Measurements from ENCODE around the gene CCDC60.
A peak's percentile ranks its signal among the peaks of the same experiment; 100 is the strongest.

Gene CCDC60

GRCh38 chr12:119299130-119299529, 35.4 kb upstream of the CCDC60 start:
- no peaks in the 10 kb centered on the region for H3K4me1 ChIP-seq (ENCODE audit: control insufficient read depth, low read depth, low read length)
- no peak overlapping the region for H2BK15ac ChIP-seq (replicated peaks; ENCODE audit: low read depth)
- H3K79me1 ChIP-seq (ENCODE audit: low read length) = no peaks in the 10 kb centered on the region
- H3K56ac ChIP-seq (ENCODE audit: low read length) = no peak overlapping the region
- no peaks in the 10 kb centered on the region for H3K79me2 ChIP-seq (ENCODE audit: control insufficient read depth, insufficient read depth, low read length)
- H2BK120ac ChIP-seq (ENCODE audit: low read depth, low read length) = no peak overlapping the region
- H3K4me2 ChIP-seq (ENCODE audit: low read length) = no peak overlapping the region
- H3K27me3 ChIP-seq (ENCODE audit: insufficient read depth, low read length, poor library complexity) = no peaks in the 10 kb centered on the region
- no peak overlapping the region for H2BK5ac ChIP-seq (ENCODE audit: low read length)
- no peak overlapping the region for H3K4me3 ChIP-seq (ENCODE audit: low read length)
- no peak overlapping the region for H3K9ac ChIP-seq (ENCODE audit: low read length)
- H3K18ac ChIP-seq (ENCODE audit: low read length) = no peak overlapping the region
- no peaks in the 10 kb centered on the region for H3K36me3 ChIP-seq (ENCODE audit: control insufficient read depth, insufficient read depth, low read length)
- H3K27ac ChIP-seq (ENCODE audit: low read depth, low read length) = no peak overlapping the region
- DNase-seq = no peak
- H2AK5ac ChIP-seq (ENCODE audit: low read length) = no peak overlapping the region
- H3K4ac ChIP-seq (ENCODE audit: low read depth, low read length) = no peak overlapping the region
- H4K5ac ChIP-seq (ENCODE audit: low read length) = no peak overlapping the region
- H4K8ac ChIP-seq (ENCODE audit: low read depth, low read length) = no peak overlapping the region
- H3K23ac ChIP-seq (ENCODE audit: low read length) = no peak overlapping the region

GRCh38 chr12:119301379-119301778, 33.1 kb upstream of the CCDC60 start:
- no peak overlapping the region for H3K4me2 ChIP-seq (ENCODE audit: low read length)
- H3K4me3 ChIP-seq (ENCODE audit: low read length) = no peak overlapping the region
- no peaks in the 10 kb centered on the region for H3K36me3 ChIP-seq (ENCODE audit: control insufficient read depth, insufficient read depth, low read length)
- no peak overlapping the region for H2BK15ac ChIP-seq (replicated peaks; ENCODE audit: low read depth)
- no CpG with 5 or more reads among the region's 9 CpGs for WGBS (ENCODE audit: extremely low coverage, insufficient coverage, low lambda C conversion rate)
- no peak overlapping the region for H2AK5ac ChIP-seq (ENCODE audit: low read length)
- H2BK5ac ChIP-seq (ENCODE audit: low read length) = no peak overlapping the region
- H3K79me2 ChIP-seq (ENCODE audit: control insufficient read depth, insufficient read depth, low read length) = no peaks in the 10 kb centered on the region
- H3K79me1 ChIP-seq (ENCODE audit: low read length) = no peaks in the 10 kb centered on the region
- no peak overlapping the region for H3K18ac ChIP-seq (ENCODE audit: low read length)
- no peak overlapping the region for H3K9ac ChIP-seq (ENCODE audit: low read length)
- H3K4ac ChIP-seq (ENCODE audit: low read depth, low read length) = no peak overlapping the region
- H4K5ac ChIP-seq (ENCODE audit: low read length) = no peak overlapping the region
- H3K27ac ChIP-seq (ENCODE audit: low read depth, low read length) = no peak overlapping the region
- no peak overlapping the region for H4K8ac ChIP-seq (ENCODE audit: low read depth, low read length)
- no peak for DNase-seq
- no peak overlapping the region for H3K23ac ChIP-seq (ENCODE audit: low read length)
- no peaks in the 10 kb centered on the region for H3K4me1 ChIP-seq (ENCODE audit: control insufficient read depth, low read depth, low read length)
- H3K27me3 ChIP-seq (ENCODE audit: insufficient read depth, low read length, poor library complexity) = no peaks in the 10 kb centered on the region
- H3K56ac ChIP-seq (ENCODE audit: low read length) = no peak overlapping the region
- H2BK120ac ChIP-seq (ENCODE audit: low read depth, low read length) = no peak overlapping the region

- Histone ChIP-seq H2AK5ac (ENCODE audit: low read length) (no peak overlapping the region), H4K5ac (ENCODE audit: low read length) (no peak overlapping the region), H2BK120ac (ENCODE audit: low read depth, low read length) (no peak overlapping the region), H3K79me1 (ENCODE audit: low read length) (no peaks in the 10 kb centered on the region), H3K4me1 (ENCODE audit: control insufficient read depth, low read depth, low read length) (no peaks in the 10 kb centered on the region), H2BK15ac (replicated peaks; ENCODE audit: low read depth) (no peak overlapping the region), H3K4me3 (ENCODE audit: low read length) (no peak overlapping the region), H3K4me2 (ENCODE audit: low read length) (no peak overlapping the region), H3K18ac (ENCODE audit: low read length) (no peak overlapping the region), H3K9ac (ENCODE audit: low read length) (no peak overlapping the region), H2BK5ac (ENCODE audit: low read length) (no peak overlapping the region), H3K23ac (ENCODE audit: low read length) (no peak overlapping the region), H4K8ac (ENCODE audit: low read depth, low read length) (no peak overlapping the region), H3K4ac (ENCODE audit: low read depth, low read length) (no peak overlapping the region), H3K56ac (ENCODE audit: low read length) (no peak overlapping the region), H3K79me2 (ENCODE audit: control insufficient read depth, insufficient read depth, low read length) (no peaks in the 10 kb centered on the region), H3K27ac (ENCODE audit: low read depth, low read length) (no peak overlapping the region), H3K36me3 (ENCODE audit: control insufficient read depth, insufficient read depth, low read length) (no peaks in the 10 kb centered on the region), H3K27me3 (ENCODE audit: insufficient read depth, low read length, poor library complexity) (no peaks in the 10 kb centered on the region)
- no peak for DNase-seq
- no CpG with 5 or more reads among the region's 7 CpGs for WGBS (ENCODE audit: extremely low coverage, insufficient coverage, low lambda C conversion rate)
These were observed 32.0 kb upstream of the CCDC60 start for GRCh38 chr12:119302451-119303080.

- Histone ChIP-seq H3K18ac (ENCODE audit: low read length) (no peak overlapping the region), H2BK15ac (replicated peaks; ENCODE audit: low read depth) (no peak overlapping the region), H3K27ac (ENCODE audit: low read depth, low read length) (no peak overlapping the region), H4K8ac (ENCODE audit: low read depth, low read length) (no peak overlapping the region), H3K36me3 (ENCODE audit: control insufficient read depth, insufficient read depth, low read length) (no peaks in the 10 kb centered on the region), H3K79me2 (ENCODE audit: control insufficient read depth, insufficient read depth, low read length) (no peaks in the 10 kb centered on the region), H2BK120ac (ENCODE audit: low read depth, low read length) (no peak overlapping the region), H3K23ac (ENCODE audit: low read length) (no peak overlapping the region), H2AK5ac (ENCODE audit: low read length) (no peak overlapping the region), H3K27me3 (ENCODE audit: insufficient read depth, low read length, poor library complexity) (no peaks in the 10 kb centered on the region), H2BK5ac (ENCODE audit: low read length) (no peak overlapping the region), H3K4me1 (ENCODE audit: control insufficient read depth, low read depth, low read length) (no peaks in the 10 kb centered on the region), H3K79me1 (ENCODE audit: low read length) (no peaks in the 10 kb centered on the region), H3K4me3 (ENCODE audit: low read length) (no peak overlapping the region), H3K9ac (ENCODE audit: low read length) (no peak overlapping the region), H3K4me2 (ENCODE audit: low read length) (no peak overlapping the region), H3K56ac (ENCODE audit: low read length) (no peak overlapping the region), H3K4ac (ENCODE audit: low read depth, low read length) (no peak overlapping the region), H4K5ac (ENCODE audit: low read length) (no peak overlapping the region)
- DNase-seq = no peak
- no CpG with 5 or more reads among the region's 6 CpGs for WGBS (ENCODE audit: extremely low coverage, insufficient coverage, low lambda C conversion rate)
These were observed 27.9 kb upstream of the CCDC60 start for GRCh38 chr12:119306593-119306992.

GRCh38 chr12:119307747-119308146, 26.8 kb upstream of the CCDC60 start:
- Histone ChIP-seq H3K4ac (ENCODE audit: low read depth, low read length) (no peak overlapping the region), H3K56ac (ENCODE audit: low read length) (no peak overlapping the region), H3K27me3 (ENCODE audit: insufficient read depth, low read length, poor library complexity) (no peaks in the 10 kb centered on the region), H2BK5ac (ENCODE audit: low read length) (no peak overlapping the region), H3K4me3 (ENCODE audit: low read length) (no peak overlapping the region), H3K9ac (ENCODE audit: low read length) (no peak overlapping the region), H3K79me1 (ENCODE audit: low read length) (no peaks in the 10 kb centered on the region), H3K4me1 (ENCODE audit: control insufficient read depth, low read depth, low read length) (no peaks in the 10 kb centered on the region), H2BK15ac (replicated peaks; ENCODE audit: low read depth) (no peak overlapping the region), H3K18ac (ENCODE audit: low read length) (no peak overlapping the region), H3K36me3 (ENCODE audit: control insufficient read depth, insufficient read depth, low read length) (no peaks in the 10 kb centered on the region), H3K27ac (ENCODE audit: low read depth, low read length) (no peak overlapping the region), H3K4me2 (ENCODE audit: low read length) (no peak overlapping the region), H2AK5ac (ENCODE audit: low read length) (no peak overlapping the region), H2BK120ac (ENCODE audit: low read depth, low read length) (no peak overlapping the region), H3K79me2 (ENCODE audit: control insufficient read depth, insufficient read depth, low read length) (no peaks in the 10 kb centered on the region), H4K8ac (ENCODE audit: low read depth, low read length) (no peak overlapping the region), H4K5ac (ENCODE audit: low read length) (no peak overlapping the region), H3K23ac (ENCODE audit: low read length) (no peak overlapping the region)
- WGBS (ENCODE audit: extremely low coverage, insufficient coverage, low lambda C conversion rate) = no CpG with 5 or more reads among the region's 2 CpGs
- DNase-seq = no peak

GRCh38 chr12:119308708-119309456, 25.6 kb upstream of the CCDC60 start:
- Histone ChIP-seq H3K56ac (ENCODE audit: low read length) (peak overlapping the region; percentile 49), H3K18ac (ENCODE audit: low read length) (no peak overlapping the region), H3K23ac (ENCODE audit: low read length) (no peak overlapping the region), H3K4me1 (ENCODE audit: control insufficient read depth, low read depth, low read length) (no peaks in the 10 kb centered on the region), H3K9ac (ENCODE audit: low read length) (no peak overlapping the region), H3K27ac (ENCODE audit: low read depth, low read length) (no peak overlapping the region), H3K4me3 (ENCODE audit: low read length) (no peak overlapping the region), H4K8ac (ENCODE audit: low read depth, low read length) (no peak overlapping the region), H3K36me3 (ENCODE audit: control insufficient read depth, insufficient read depth, low read length) (no peaks in the 10 kb centered on the region), H3K4me2 (ENCODE audit: low read length) (no peak overlapping the region), H3K27me3 (ENCODE audit: insufficient read depth, low read length, poor library complexity) (no peaks in the 10 kb centered on the region), H3K4ac (ENCODE audit: low read depth, low read length) (no peak overlapping the region), H3K79me2 (ENCODE audit: control insufficient read depth, insufficient read depth, low read length) (no peaks in the 10 kb centered on the region), H3K79me1 (ENCODE audit: low read length) (no peaks in the 10 kb centered on the region), H2BK120ac (ENCODE audit: low read depth, low read length) (no peak overlapping the region), H2AK5ac (ENCODE audit: low read length) (no peak overlapping the region), H2BK15ac (replicated peaks; ENCODE audit: low read depth) (no peak overlapping the region), H2BK5ac (ENCODE audit: low read length) (peak overlapping the region; percentile 7), H4K5ac (ENCODE audit: low read length) (no peak overlapping the region)
- peak; percentile 59 for DNase-seq
- WGBS (ENCODE audit: extremely low coverage, insufficient coverage, low lambda C conversion rate) = no CpG with 5 or more reads among the region's 19 CpGs

All from mesendoderm (in vitro differentiated cells).